ENCODE data around the gene TJP2. TPM values are rescaled to one million over a fixed set of nuclear protein-coding genes. Genes with fewer than 3 reads are reported as not detected.
A peak's percentile ranks its signal among the peaks of the same experiment; 100 is the strongest.

The TJP2 gene
- 5.7 TPM for total RNA-seq

GRCh38 chr9:69173891-69174615, at the start of gene TJP2:
TSS of gene TJP2 (plus strand) at chr9:69174277. CDS start at chr9:69174373, 96 bp downstream.
- no peak for FAIRE-seq
- DNase-seq (ENCODE audit: low spot score in 2 of 2) = peak; percentile 76 to 83

- FAIRE-seq = no peak
- no peak for DNase-seq (ENCODE audit: low spot score in 2 of 2)
These were observed 43.3 kb upstream of the TJP2 start for GRCh38 chr9:69130456-69131441.

DNA sequence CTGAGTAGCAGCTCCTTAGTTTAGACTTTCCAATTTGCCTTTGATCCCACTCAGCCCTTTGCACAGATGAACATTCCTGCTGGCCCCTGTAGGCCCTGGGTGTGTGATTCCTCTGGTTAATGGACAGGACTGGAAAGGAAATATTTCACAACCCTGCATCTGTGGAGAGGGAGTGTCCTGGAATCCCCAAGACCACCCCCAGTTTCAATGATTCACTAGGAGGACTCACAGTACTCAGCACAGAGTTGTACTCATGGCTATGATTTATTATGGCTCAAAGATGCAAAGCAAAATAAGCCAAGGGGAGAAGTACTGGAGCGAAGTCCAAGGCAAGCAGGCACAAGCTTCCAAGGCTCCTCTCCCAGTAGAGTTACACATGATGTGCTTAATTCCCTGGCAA, 42.4 kb upstream of the TJP2 start:
- FAIRE-seq (no peak), DNase-seq (ENCODE audit: low spot score in 2 of 2) (no peak)

GRCh38 chr9:69132361-69132760, 41.7 kb upstream of the TJP2 start:
- DNase-seq (ENCODE audit: low spot score in 2 of 2) (no peak), FAIRE-seq (no peak)

DNA sequence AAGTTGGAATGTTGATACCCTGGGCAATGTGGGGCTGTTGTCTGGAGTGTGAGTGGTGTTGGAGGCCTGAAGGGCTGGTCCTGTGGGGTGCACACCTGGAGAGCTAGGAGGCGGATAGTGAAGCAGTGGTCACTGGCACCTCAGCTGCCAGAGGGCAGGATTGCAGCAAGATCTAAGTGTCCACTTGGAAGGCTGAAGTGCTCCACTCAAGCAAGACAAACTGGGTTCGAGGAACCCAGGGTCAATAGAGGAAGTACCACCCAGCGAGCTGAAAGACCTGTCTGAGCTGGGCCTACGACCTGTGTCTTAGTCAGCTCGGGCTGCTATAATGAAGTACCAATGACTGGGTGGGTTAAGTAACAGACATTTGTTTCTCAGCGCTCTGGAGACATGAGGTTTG, 39.7 kb upstream of the TJP2 start:
- DNase-seq (ENCODE audit: low spot score in 2 of 2) (no peak), FAIRE-seq (no peak)

- peak; percentile 66 for FAIRE-seq
- DNase-seq (ENCODE audit: low spot score in 2 of 2) = no peak
These were observed 37.9 kb upstream of the TJP2 start for GRCh38 chr9:69136185-69136584.

DNA sequence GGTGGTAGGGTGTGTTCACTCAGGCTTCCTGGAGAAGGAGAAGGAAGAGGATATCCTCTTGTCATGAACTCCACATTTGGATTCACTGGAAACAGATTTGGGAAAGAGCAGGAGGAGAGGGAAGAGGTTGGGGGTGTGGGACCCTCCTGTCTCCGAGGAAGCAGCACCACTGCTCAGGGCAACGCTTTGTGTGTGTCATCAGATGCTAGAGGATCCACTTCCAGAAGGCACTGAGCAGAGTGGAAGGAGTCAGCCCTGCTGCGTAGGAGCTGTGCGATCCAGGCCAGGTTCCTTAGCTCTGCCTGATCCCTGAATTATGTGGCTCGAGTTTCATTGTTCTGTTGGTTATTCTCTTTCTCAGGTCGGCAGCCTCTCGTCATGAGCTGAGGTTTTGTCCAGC, 37.3 kb upstream of the TJP2 start:
- no peak for FAIRE-seq

GRCh38 chr9:69137311-69137710, 36.8 kb upstream of the TJP2 start:
- no peak for FAIRE-seq

More for the DNA sequence above, 37.3 kb upstream of the TJP2 start:
- no peak for DNase-seq (ENCODE audit: low spot score in 2 of 2)

GRCh38 chr9:69139596-69139995, 34.5 kb upstream of the TJP2 start:
- DNase-seq (ENCODE audit: low spot score in 2 of 2) (no peak), FAIRE-seq (no peak)

More at GRCh38 chr9:69137311-69137710, 36.8 kb upstream of the TJP2 start:
- DNase-seq (ENCODE audit: low spot score in 2 of 2) = no peak

- FAIRE-seq (no peak), DNase-seq (ENCODE audit: low spot score in 2 of 2) (no peak)
These were observed 33.8 kb upstream of the TJP2 start for GRCh38 chr9:69140123-69140735.

DNA sequence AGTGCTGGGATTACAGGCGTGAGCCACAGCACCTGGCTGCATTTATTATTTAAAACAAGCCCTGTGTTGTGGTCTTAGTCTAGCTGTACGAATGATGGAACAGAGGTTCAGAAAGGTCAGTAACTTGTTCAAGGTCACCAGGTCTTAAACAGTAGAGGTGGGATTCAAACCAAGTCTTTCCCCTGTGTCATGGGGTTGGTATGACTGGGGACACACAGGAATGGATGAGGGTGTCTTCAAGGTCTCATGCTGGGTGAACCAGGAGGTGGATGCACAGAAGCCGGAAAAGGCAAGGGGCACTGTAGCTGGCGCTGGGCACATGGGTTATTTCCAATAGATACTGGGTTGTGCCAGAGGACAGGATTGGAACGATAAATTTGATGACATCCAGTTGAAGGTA, 32.2 kb upstream of the TJP2 start:
- DNase-seq (ENCODE audit: low spot score in 2 of 2) = no peak
- no peak for FAIRE-seq

- DNase-seq (ENCODE audit: low spot score in 2 of 2) (no peak), FAIRE-seq (no peak)
These were observed 30.8 kb upstream of the TJP2 start for GRCh38 chr9:69143291-69143690.

- DNase-seq (ENCODE audit: low spot score in 2 of 2) (no peak), FAIRE-seq (no peak)
These were observed 28.8 kb upstream of the TJP2 start for GRCh38 chr9:69145144-69145715.

DNA sequence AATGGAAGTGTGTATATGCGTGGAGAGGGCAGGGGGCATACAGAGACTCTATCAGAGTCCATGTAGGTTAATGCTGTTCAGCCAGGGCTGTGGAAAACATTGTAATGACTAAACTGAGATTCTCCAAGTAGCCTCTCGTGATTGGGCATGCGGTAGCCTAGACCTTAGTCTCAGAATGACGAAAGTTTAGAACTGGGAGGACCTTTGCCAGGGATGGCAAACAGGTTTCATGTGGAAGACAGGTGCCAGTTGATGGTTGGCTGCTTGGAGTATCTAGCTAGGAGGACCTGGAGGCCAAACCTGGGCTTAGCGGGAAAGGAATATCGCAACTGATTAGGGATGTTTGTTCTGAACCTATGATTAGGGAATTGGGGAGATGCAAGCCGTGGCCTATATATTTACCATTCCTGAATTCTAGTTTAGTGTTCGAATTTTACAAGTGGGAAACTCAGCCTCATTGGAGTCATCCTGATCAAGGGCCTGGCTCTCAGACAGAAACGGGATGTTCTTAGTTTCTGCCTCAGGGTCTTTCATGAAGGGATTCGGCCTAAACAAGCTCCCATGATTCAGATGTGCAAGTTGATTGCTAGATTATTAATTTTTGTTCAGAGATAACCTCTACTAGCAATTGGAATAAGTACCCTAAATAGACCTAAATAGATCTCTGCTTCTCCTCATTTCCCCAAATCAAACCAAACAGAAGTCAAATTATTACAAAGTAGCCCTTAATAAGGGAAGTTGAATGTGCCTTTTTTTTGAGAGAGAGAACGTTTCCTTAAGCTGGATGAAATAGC, 26.8 kb upstream of the TJP2 start:
- DNase-seq (ENCODE audit: low spot score in 2 of 2) (no peak), FAIRE-seq (no peak)

- no peak for FAIRE-seq
- DNase-seq (ENCODE audit: low spot score in 2 of 2) = no peak
These were observed 24.7 kb upstream of the TJP2 start for GRCh38 chr9:69149321-69149807.

DNA sequence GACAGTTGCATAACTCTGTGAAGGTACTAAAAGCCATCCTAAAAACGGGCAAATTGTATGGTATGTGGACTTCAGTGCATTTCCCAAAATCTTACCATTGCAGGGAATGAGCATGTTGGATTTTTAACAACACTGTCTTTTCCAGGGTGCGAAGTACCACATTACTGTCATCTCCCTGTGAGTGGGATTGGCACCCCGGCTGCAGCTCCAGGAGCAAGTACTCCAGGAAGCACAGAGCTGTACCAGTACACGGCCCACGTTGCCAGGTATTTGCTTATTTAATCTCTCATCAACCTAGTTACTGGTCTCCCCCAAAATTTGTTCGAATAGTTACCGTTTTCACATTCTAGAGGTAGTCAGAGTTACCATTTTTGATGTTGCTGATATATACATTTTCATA, 22.6 kb upstream of the TJP2 start:
- no peak for FAIRE-seq

DNA sequence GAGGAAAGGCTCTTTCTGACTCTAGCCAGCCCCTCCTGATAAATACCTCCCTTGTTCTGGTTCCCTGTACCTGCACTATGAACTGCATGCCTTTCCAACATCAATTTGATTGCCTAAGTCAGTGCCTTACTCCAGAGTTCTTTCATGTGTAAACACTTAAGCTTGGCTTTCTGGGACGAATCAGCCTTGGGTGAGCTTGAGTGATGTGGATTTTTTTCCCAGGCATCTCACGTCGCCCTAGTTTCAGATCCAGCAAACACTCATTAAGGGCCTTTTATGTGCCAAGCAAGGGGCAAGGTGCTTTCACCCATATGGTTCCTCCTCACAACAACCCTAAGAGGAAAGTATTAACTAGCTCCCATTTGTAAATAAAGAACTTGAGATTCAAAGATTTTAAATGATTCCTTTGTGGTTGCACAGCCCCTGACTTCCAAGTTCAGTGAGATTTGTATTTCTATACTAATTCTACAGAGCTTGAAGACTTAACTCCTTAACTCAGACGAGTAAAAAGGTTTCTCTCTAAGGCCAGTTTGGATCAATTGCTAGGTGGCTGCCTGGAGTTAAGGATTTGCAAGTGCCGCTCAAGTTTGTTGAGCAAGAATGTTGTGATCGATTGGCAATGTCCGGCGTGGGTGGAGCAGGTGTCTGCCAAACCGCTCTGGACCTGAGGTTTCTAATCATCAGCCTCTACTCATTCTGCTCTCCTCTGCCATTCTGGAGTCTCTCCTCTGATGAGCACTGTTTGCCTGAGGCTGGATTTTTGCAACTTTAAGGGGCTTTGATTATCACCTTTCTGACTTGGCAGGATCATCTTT, 20.2 kb upstream of the TJP2 start:
- DNase-seq (ENCODE audit: low spot score in 2 of 2) (no peak), FAIRE-seq (no peak)

More for the DNA sequence above, 22.6 kb upstream of the TJP2 start:
- DNase-seq (ENCODE audit: low spot score in 2 of 2) = no peak

DNA sequence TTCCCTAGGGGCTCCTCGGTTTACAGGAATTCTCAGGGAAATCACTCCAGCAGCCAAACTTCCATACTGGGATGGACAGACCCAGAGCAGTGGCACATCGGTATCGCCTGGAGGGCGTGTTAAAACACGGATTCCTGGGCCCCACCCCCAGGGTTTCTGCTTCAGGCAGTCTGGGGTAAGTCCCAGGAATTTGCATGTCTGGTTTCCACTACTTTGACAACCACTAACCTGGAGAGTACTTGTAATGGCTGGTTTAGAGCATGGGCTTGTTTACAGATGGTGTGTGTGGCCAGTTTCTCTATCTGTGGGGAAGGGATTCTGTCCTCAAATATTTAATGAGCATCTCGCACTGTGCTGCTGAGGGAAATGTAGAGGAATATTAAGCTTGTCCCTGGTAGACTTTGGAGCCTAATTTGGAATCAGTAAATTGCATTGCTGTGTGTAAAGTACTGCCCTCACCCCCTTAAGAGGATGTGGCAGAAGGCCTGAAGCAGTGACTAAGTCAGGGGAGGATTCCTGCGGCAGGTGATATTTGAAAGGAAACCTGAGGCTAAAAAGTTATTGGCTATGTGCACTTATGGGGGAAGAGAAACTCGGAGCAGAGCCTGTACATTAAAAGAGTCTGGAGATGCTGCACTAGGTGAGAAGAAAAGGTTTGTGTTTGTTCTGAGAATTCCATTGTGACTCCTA, 18.6 kb upstream of the TJP2 start:
- DNase-seq (ENCODE audit: low spot score in 2 of 2) = no peak
- FAIRE-seq = no peak

All from frontal cortex (tissue), 4 donors.